HepG2 (cell line): Measurements from ENCODE around the gene HSPA1A. TPM values are rescaled to one million over a fixed set of nuclear protein-coding genes. Genes with fewer than 3 reads are reported as not detected.

Source experiments
- ADNP ChIP-seq: sonication (generic); formaldehyde crosslinking; IDR thresholded peaks from 2 replicates; pipeline ENCODE4 v1.4.0; 2020; ENCODE audit warnings: missing genetic modification reagents
- ARNT ChIP-seq: fragments of 450-650 bp; IDR thresholded peaks from 2 replicates; pipeline ENCODE4 v1.6.1; 2017
- CC2D1A ChIP-seq: sonication (generic); formaldehyde crosslinking; IDR thresholded peaks from 2 replicates; pipeline ENCODE4 v1.8.1; 2023; ENCODE audit warnings: mild to moderate bottlenecking, missing genetic modification reagents
- DDIT3 ChIP-seq: sonication (generic); formaldehyde crosslinking; IDR thresholded peaks from 2 replicates; pipeline ENCODE4 v1.4.0; 2020; ENCODE audit warnings: mild to moderate bottlenecking, missing genetic modification reagents
- DRAP1 ChIP-seq: IDR thresholded peaks from 2 replicates; pipeline ENCODE4 v1.6.1; 2016; ENCODE audit warnings: missing genetic modification reagents, missing compliant biosample characterization
- E2F5 ChIP-seq: sonication (generic); formaldehyde crosslinking; conservative IDR thresholded peaks from 2 replicates; pipeline ENCODE4 v1.4.0; 2020; ENCODE audit warnings: missing genetic modification reagents
- GFI1 ChIP-seq: sonication (generic); formaldehyde crosslinking; IDR thresholded peaks from 2 replicates; pipeline ENCODE4 v1.5.0; 2020; ENCODE audit warnings: missing genetic modification reagents, mild to moderate bottlenecking, borderline replicate concordance
- GZF1 ChIP-seq: sonication (generic); formaldehyde crosslinking; IDR thresholded peaks from 2 replicates; pipeline ENCODE4 v1.5.1; 2020; ENCODE audit warnings: mild to moderate bottlenecking, missing genetic modification reagents
- IKZF4 ChIP-seq: sonication (generic); formaldehyde crosslinking; IDR thresholded peaks from 2 replicates; pipeline ENCODE4 v1.5.1; 2020; ENCODE audit warnings: borderline replicate concordance, mild to moderate bottlenecking, low read depth, missing genetic modification reagents; ENCODE audit errors: not compliant biosample characterization
- MED1 ChIP-seq: sonication (generic); formaldehyde crosslinking; IDR thresholded peaks from 2 replicates; pipeline ENCODE4 v1.4.0; 2020; ENCODE audit warnings: missing genetic modification reagents
- NCOA5 ChIP-seq: sonication (generic); formaldehyde crosslinking; IDR thresholded peaks from 2 replicates; pipeline ENCODE4 v1.4.0; 2020; ENCODE audit warnings: missing genetic modification reagents
- RFXAP ChIP-seq: sonication (generic); formaldehyde crosslinking; IDR thresholded peaks from 2 replicates; pipeline ENCODE4 v1.4.0; 2020; ENCODE audit warnings: missing genetic modification reagents, borderline replicate concordance
- RXRA ChIP-seq: sonication (generic); formaldehyde crosslinking; IDR thresholded peaks from 2 replicates; pipeline ENCODE4 v1.5.1; 2020; ENCODE audit warnings: missing genetic modification reagents
- SIX1 ChIP-seq: sonication (generic); formaldehyde crosslinking; IDR thresholded peaks from 2 replicates; pipeline ENCODE4 v1.4.0; 2020; ENCODE audit warnings: missing genetic modification reagents, borderline replicate concordance
- SRSF4 ChIP-seq: fragments of 200-400 bp; formaldehyde crosslinking; IDR thresholded peaks from one replicate; pipeline ENCODE4 v1.6.1; 2018; ENCODE audit warnings: mild to moderate bottlenecking, low read depth, low read length, moderate library complexity; ENCODE audit not compliant: poor library complexity, severe bottlenecking
- TAF15 ChIP-seq: fragments of 200-400 bp; formaldehyde crosslinking; IDR thresholded peaks from one replicate; pipeline ENCODE4 v1.6.1; 2018; ENCODE audit warnings: mild to moderate bottlenecking, low read depth, low read length; ENCODE audit not compliant: poor library complexity, severe bottlenecking
- TFDP2 ChIP-seq: sonication (generic); formaldehyde crosslinking; IDR thresholded peaks from 2 replicates; pipeline ENCODE4 v1.4.0; 2020; ENCODE audit warnings: missing genetic modification reagents
- ZBTB14 ChIP-seq: sonication (generic); formaldehyde crosslinking; IDR thresholded peaks from 2 replicates; pipeline ENCODE4 v1.4.0; 2020; ENCODE audit warnings: missing genetic modification reagents
- ZFYVE20 ChIP-seq: sonication (generic); formaldehyde crosslinking; IDR thresholded peaks from 2 replicates; pipeline ENCODE4 v1.8.0; 2023; ENCODE audit warnings: low read depth, mild to moderate bottlenecking, moderate library complexity, missing genetic modification reagents, borderline replicate concordance
- ZKSCAN1 ChIP-seq: fragments of 150-350 bp; IDR thresholded peaks from 2 replicates; pipeline ENCODE4 v1.6.1; 2014; ENCODE audit warnings: low read length
- ZNF124 ChIP-seq: sonication (generic); formaldehyde crosslinking; IDR thresholded peaks from 2 replicates; pipeline ENCODE4 v1.4.0; 2020; ENCODE audit warnings: missing genetic modification reagents
- ZNF143 ChIP-seq: sonication (generic); formaldehyde crosslinking; IDR thresholded peaks from 2 replicates; pipeline ENCODE4 v1.4.0; 2020; ENCODE audit warnings: missing genetic modification reagents
- ZNF326 ChIP-seq: sonication (generic); formaldehyde crosslinking; IDR thresholded peaks from 2 replicates; pipeline ENCODE4 v1.4.0; 2020; ENCODE audit warnings: missing genetic modification reagents, borderline replicate concordance
- ZNF431 ChIP-seq: sonication (generic); formaldehyde crosslinking; IDR thresholded peaks from 2 replicates; pipeline ENCODE4 v1.9.0; 2022; ENCODE audit warnings: missing genetic modification reagents, low read depth, mild to moderate bottlenecking, borderline replicate concordance
- ZNF562 ChIP-seq: sonication (generic); formaldehyde crosslinking; IDR thresholded peaks from 2 replicates; pipeline ENCODE4 v1.8.0; 2022; ENCODE audit warnings: missing genetic modification reagents, borderline replicate concordance
- ZNF652 ChIP-seq: IDR thresholded peaks from 2 replicates; pipeline ENCODE4 v1.6.1; 2016; ENCODE audit warnings: low read depth, borderline replicate concordance
- ZNF660 ChIP-seq: sonication (generic); formaldehyde crosslinking; IDR thresholded peaks from 2 replicates; pipeline ENCODE4 v1.5.1; 2020; ENCODE audit warnings: mild to moderate bottlenecking, low read depth, missing genetic modification reagents, borderline replicate concordance
- polyA plus RNA-seq, 8 experiments: library from polyadenylated mRNA; depleted of rRNA in 3 of 8; stranded (reverse) in 7 of 8; unstranded in 1 of 8; fragments of >200 nt; fragmentation: Illumina TruSeq in 4 of 8; extraction: Trizol in 4 of 8; gene quantifications; 2 replicates each; pipeline versions ENCODE4 v1.2.1 to v1.2.3, GENCODE V29; 2011 to 2016; ENCODE audit warnings: low read depth in 4 of 8, missing spikeins in 1 of 8, mixed read lengths in 1 of 8; ENCODE audit not compliant: insufficient read depth in 1 of 8
- total RNA-seq, 5 experiments: library from RNA; depleted of rRNA; stranded (reverse); fragments of >200 nt; fragmentation: Illumina TruSeq; extraction: Trizol; gene quantifications; 2 replicates each; pipeline ENCODE4 v1.2.3, GENCODE V29; 2016; ENCODE audit warnings: low read depth in 1 of 5

HSPA1A gene
- total and polyA plus RNA-seq, 2 of the 13 experiments (the other 11 are each of a cell fraction or from before 2014, with no cell fraction given) = 44.5 to 85.0 TPM

GRCh38 chr6:31806470-31807272 is 8.7 kb upstream of the HSPA1A start, which contains the start of gene LSM2 (continued):
- TF ChIP-seq ZNF431 (CRISPR knock-in tag) (no peak; the same call in 1 of the 2 replicates), SIX1 (0 out of 2 replicates have a peak, but pooled peaks have one; percentile 17), RFXAP (CRISPR knock-in tag) (peak; percentile 84), RXRA (CRISPR knock-in tag) (peak; percentile 85; the same call in 1 of the 2 replicates), GZF1 (peak; percentile 82), CC2D1A (CRISPR knock-in tag) (peak; percentile 64; the same call in 1 of the 2 replicates), ZNF660 (no peak), ARNT (no peak), TAF15 (peak; percentile 93), DRAP1 (CRISPR knock-in tag) (peak; percentile 88), SRSF4 (no peak), E2F5 (CRISPR knock-in tag) (no peak; the same call in 1 of the 2 replicates), ZNF143 (peak; percentile 81), MED1 (peak; percentile 86), ZNF652 (CRISPR knock-in tag) (no peak), GFI1 (CRISPR knock-in tag) (peak; percentile 80), ZNF562 (CRISPR knock-in tag) (no peak), ZNF124 (CRISPR knock-in tag) (peak; percentile 88; the same call in 1 of the 2 replicates), NCOA5 (no peak), ZNF326 (CRISPR knock-in tag) (no peak), ZBTB14 (CRISPR knock-in tag) (peak; percentile 93), ZFYVE20 (0 out of 2 replicates have a peak, but pooled peaks have one; percentile 42), DDIT3 (no peak), IKZF4 (CRISPR knock-in tag) (peak; percentile 97), ZKSCAN1 (no peak), TFDP2 (CRISPR knock-in tag) (peak; percentile 87), ADNP (CRISPR knock-in tag) (0 out of 2 replicates have a peak, but pooled peaks have one; percentile 38)
